Pulmonary artery endothelial cell (primary cell): ENCODE data around the gene HSPA5. TPM values are rescaled to one million over a fixed set of nuclear protein-coding genes. Genes with fewer than 3 reads are reported as not detected.

Source experiments
- DNase-seq: peaks from one replicate; pipeline ENCODE4 v3.0.0-alpha.2; 2011; ENCODE audit warnings: low read depth, low spot score
- total RNA-seq: library from RNA; depleted of rRNA; stranded (reverse); fragments of >200 nt; gene quantifications from 2 replicates; pipeline ENCODE4 v1.2.3, GENCODE V29; 2014

HSPA5 gene
- total RNA-seq, 1 donor from 2014 or later = 186 TPM

DNA sequence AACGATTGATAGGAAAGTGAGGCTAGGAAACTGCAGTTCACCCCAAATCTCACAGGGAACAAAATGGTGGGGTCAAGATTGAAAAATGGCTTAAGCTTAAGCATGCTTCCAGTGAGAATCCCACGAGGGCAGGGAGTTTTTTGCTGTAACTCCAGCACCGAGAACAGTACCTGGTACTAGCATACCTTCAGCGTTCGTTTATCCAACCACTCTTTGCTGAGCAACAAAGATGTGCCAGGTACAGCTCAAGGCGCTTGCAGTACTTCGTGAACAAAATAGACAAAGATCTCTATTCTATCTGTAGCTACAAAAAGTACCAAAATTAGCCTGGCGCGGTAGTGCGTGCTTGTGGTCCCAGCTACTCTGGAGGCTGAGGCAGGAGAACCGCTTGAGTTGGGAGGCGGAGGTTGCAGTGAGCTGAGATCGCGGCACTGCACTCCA lies 50.8 kb downstream of the HSPA5 start:
- no peak for DNase-seq

DNA sequence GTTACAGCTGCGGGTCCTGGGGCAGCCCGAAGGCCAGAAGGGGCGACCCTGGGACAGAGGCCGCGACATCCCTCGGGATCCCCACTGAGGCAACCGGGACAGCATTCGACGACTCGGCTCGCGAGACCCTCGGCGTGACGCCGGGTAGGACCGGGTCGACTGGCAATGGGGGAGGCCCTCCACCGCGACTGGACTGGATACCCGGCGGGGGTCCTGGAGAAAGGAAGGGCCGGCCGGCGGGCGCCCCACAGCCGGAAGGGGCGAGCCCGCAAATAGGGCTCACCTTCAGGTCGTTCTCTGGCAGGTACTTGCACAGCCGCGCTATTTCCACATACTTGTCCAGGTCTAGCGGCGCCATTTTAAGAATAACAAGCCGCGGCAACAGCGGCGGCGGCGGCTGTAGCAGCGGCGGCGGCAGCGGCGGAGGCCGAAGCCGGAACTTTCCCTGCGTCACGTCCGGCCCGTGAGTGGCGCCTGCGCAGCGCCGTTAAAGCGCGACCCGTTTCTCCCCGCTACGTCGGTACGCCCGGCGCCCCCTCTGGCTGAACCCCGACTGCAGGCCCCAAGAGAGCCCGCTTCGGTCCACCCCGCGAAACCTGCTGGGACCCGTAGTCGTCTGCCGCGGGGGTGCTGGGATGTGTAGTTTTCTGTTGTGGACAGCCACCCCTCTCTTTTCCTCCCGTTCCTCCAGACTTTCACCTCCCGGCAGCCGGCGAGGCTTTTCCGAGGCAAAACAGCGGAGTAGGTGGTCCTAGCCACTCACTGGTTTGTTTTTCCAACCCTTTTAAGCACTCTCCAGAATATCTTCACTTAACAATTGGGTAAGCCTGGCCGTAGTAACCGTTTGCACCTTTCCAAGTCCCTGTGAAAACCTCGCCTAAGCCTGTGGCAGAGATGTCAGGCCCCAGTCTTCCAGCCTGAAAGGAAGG lies 51.5 kb downstream of the HSPA5 start, which contains the start of gene PPP6C:
PPP6C (minus strand) TSS at position 443 of the 929 bp plus-strand sequence; CDS start at position 358, 85 bp downstream.
- DNase-seq = peak; percentile 91

DNA sequence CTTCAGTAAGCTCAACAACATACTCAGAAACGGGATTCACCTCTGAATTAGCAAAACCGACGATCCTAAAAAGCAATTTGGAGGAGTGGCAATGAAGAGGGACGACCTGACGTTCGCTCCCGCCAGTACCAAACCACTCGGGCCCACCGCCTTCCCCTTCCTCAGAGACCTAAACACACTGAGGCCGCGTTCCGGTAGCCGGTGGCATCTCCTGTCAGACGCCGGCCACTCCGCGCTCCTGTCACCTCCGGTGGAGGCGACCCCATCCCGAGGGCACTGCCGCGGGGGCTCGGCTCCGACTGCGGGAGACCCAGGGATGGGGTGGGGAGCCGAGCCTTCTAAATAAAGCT lies 52.2 kb downstream of the HSPA5 start:
- DNase-seq = no peak

Other genes starting within 250 kb of the HSPA5 start
- gene SCAI, start 97.8 kb downstream of the HSPA5 start, total RNA-seq = 5.9 and 7.8 TPM in 2 replicates
- 15.1 and 16.5 TPM in 2 replicates for gene PPP6C, start 51.5 kb downstream of the HSPA5 start, total RNA-seq
- gene RABEPK, start 40.8 kb downstream of the HSPA5 start, total RNA-seq = 34.0 and 44.0 TPM in 2 replicates
- gene GAPVD1, start 20.5 kb upstream of the HSPA5 start, total RNA-seq = 49.3 and 74.3 TPM in 2 replicates